ENCODE data around the gene PDCL2.

The PDCL2 gene

GRCh38 chr4:55528491-55528890 is 63.6 kb downstream of the PDCL2 start (continued):
- no peak for TF ChIP-seq POU6F1 (CRISPR knock-in tag; IDR thresholded peaks at IDR 0.05; ENCODE audit: borderline replicate concordance, low read depth)
- no peak for TF ChIP-seq ZNF565 (CRISPR knock-in tag; conservative IDR thresholded peaks at IDR 0.05; ENCODE audit: low read depth)
- no peak for TF ChIP-seq CSRNP3 (CRISPR knock-in tag; IDR thresholded peaks at IDR 0.05)
- TF ChIP-seq ZFP30 (CRISPR knock-in tag; IDR thresholded peaks at IDR 0.05) = no peak
- no peak for TF ChIP-seq ZNF8 (CRISPR knock-in tag; IDR thresholded peaks at IDR 0.05)
- TF ChIP-seq CSDC2 (CRISPR knock-in tag; IDR thresholded peaks at IDR 0.05) = no peak
- no peak for TF ChIP-seq ARNTL (CRISPR knock-in tag; IDR thresholded peaks at IDR 0.05; ENCODE audit: borderline replicate concordance, low read depth)
- no peak for TF ChIP-seq ZNF70 (CRISPR knock-in tag; IDR thresholded peaks at IDR 0.05)
- TF ChIP-seq ZC3H10 (CRISPR knock-in tag; IDR thresholded peaks at IDR 0.05) = no peak
- TF ChIP-seq CREB5 (CRISPR knock-in tag; IDR thresholded peaks at IDR 0.05; ENCODE audit: low read depth) = no peak

- ATAC-seq = peak; percentile 43; the same call in 2 of the 3 replicates
- TF ChIP-seq ISL1 (CRISPR knock-in tag; IDR thresholded peaks at IDR 0.05) = peak; percentile 71
- TF ChIP-seq CREB5 (CRISPR knock-in tag; IDR thresholded peaks at IDR 0.05; ENCODE audit: low read depth) = peak; percentile 69
- TF ChIP-seq ZNF565 (CRISPR knock-in tag; conservative IDR thresholded peaks at IDR 0.05; ENCODE audit: low read depth) = no peak
- no peak for TF ChIP-seq TSHZ2 (CRISPR knock-in tag; IDR thresholded peaks at IDR 0.05)
- no peak for TF ChIP-seq ARNTL (CRISPR knock-in tag; IDR thresholded peaks at IDR 0.05; ENCODE audit: borderline replicate concordance, low read depth)
Measured at GRCh38 chr4:55524844-55525571, 67.0 kb downstream of the PDCL2 start.

GRCh38 chr4:55518442-55518841 is 73.6 kb downstream of the PDCL2 start:
- ATAC-seq = no peak
- no peak for TF ChIP-seq BACH2 (CRISPR knock-in tag; IDR thresholded peaks at IDR 0.05; ENCODE audit: borderline replicate concordance)

- no peak for TF ChIP-seq ZNF70 (CRISPR knock-in tag; IDR thresholded peaks at IDR 0.05)
- no peak for TF ChIP-seq CREB5 (CRISPR knock-in tag; IDR thresholded peaks at IDR 0.05; ENCODE audit: low read depth)
- no peak for TF ChIP-seq ZC3H10 (CRISPR knock-in tag; IDR thresholded peaks at IDR 0.05)
- no peak for TF ChIP-seq PPARA (CRISPR knock-in tag; IDR thresholded peaks at IDR 0.05; ENCODE audit: borderline replicate concordance)
- TF ChIP-seq SNAI2 (CRISPR knock-in tag; IDR thresholded peaks at IDR 0.05) = no peak
- ATAC-seq = no peak
Measured at GRCh38 chr4:55517526-55518229, 74.4 kb downstream of the PDCL2 start.

Data from SK-N-SH treated with all-trans-retinoic acid at 6 μM for 48 hours (cell line).